ENCODE results near the gene OLFML2A. TPM values are rescaled to one million over a fixed set of nuclear protein-coding genes. Genes with fewer than 3 reads are reported as not detected.

The OLFML2A gene
- total and polyA plus RNA-seq, 3 experiments from 2014 or later: not detected

GRCh38 chr9:124768750-124769548 lies 8.0 kb upstream of the OLFML2A start:
- Mint-ChIP-seq H3K9me3 (peaks cover 0 to 4% (median 0%) of the 10 kb centered on the region in 5 donors), H3K27ac (peak overlapping the region in 1 of 8 donors; percentile 63), H3K4me1 (peaks cover 24 to 36% (median 33%) of the 10 kb centered on the region in 3 donors), H3K27me3 (peaks cover 43 to 78% of the 10 kb centered on the region in 2 donors), H3K4me3 (peak overlapping the region; percentile 13 to 90 (median 84)), H3K36me3 (peaks cover 0 to 2% (median 0%) of the 10 kb centered on the region in 3 donors)
- Histone ChIP-seq H3K9me3 (ENCODE audit: low read length) (no peaks in the 10 kb centered on the region), H3K36me3 (ENCODE audit: insufficient read depth, low read length) (no peaks in the 10 kb centered on the region), H3K4me1 (ENCODE audit: insufficient read depth, low read length) (peaks cover 24% of the 10 kb centered on the region), H3K4me3 (ENCODE audit: low read length) (no peak overlapping the region), H3K27ac (ENCODE audit: low read depth, low read length) (no peak overlapping the region), H3K27me3 (ENCODE audit: insufficient read depth, low read length, poor library complexity, severe bottlenecking) (peaks cover 52% of the 10 kb centered on the region)
- POLR2A ChIA-PET: interaction anchor here (0.6 kb wide), 1 partner anchor 214 kb away, joined by 3 read pairs; no protein-coding TSS in a partner anchor
- CTCF ChIA-PET: interaction anchor here (1.1 to 1.9 kb wide), 5 partner anchors 8 to 1628 kb away, joined by 3 to 8 read pairs (median 3); partner anchors contain the start of genes OLFML2A and WDR38
- no peak for DNase-seq

- H3K27me3 Mint-ChIP-seq: peaks cover 47 to 80% of the 10 kb centered on the region in 2 donors
- peak overlapping the region in 6 of 8 donors; percentile 17 to 74 (median 60) for H3K27ac Mint-ChIP-seq
- no peaks in the 10 kb centered on the region for H3K9me3 ChIP-seq (ENCODE audit: low read length)
- peaks cover 0 to 2% (median 0%) of the 10 kb centered on the region in 3 donors for H3K36me3 Mint-ChIP-seq
- POLR2A ChIA-PET: interaction anchor here (0.6 to 2.8 kb wide), 2 partner anchors 91 to 215 kb away, joined by 3 to 17 read pairs; partner anchors contain the start of genes ARPC5L and RPL35
- peaks cover 28 to 43% (median 33%) of the 10 kb centered on the region in 3 donors for H3K4me1 Mint-ChIP-seq
- H3K27me3 ChIP-seq (ENCODE audit: insufficient read depth, low read length, poor library complexity, severe bottlenecking): peaks cover 56% of the 10 kb centered on the region
- CTCF ChIA-PET: interaction anchor here (1.1 to 5.3 kb wide), 6 partner anchors 7 to 1627 kb away, joined by 3 to 15 read pairs (median 4); partner anchors contain the start of genes ARPC5L, OLFML2A, RPL35 and WDR38
- H3K4me1 ChIP-seq (ENCODE audit: insufficient read depth, low read length): peaks cover 24% of the 10 kb centered on the region
- H3K9me3 Mint-ChIP-seq: peaks cover 0 to 4% (median 0%) of the 10 kb centered on the region in 5 donors
- peak overlapping the region; percentile 29 for H3K4me3 ChIP-seq (ENCODE audit: low read length)
- DNase-seq: peak in 1 of 5 donors; percentile 15
- peak overlapping the region; percentile 27 for H3K27ac ChIP-seq (ENCODE audit: low read depth, low read length)
- H3K4me3 Mint-ChIP-seq: peak overlapping the region; percentile 80 to 90 (median 87)
- no peaks in the 10 kb centered on the region for H3K36me3 ChIP-seq (ENCODE audit: insufficient read depth, low read length)
Measured at GRCh38 chr9:124769549-124770358, 7.2 kb upstream of the OLFML2A start.

- Histone ChIP-seq H3K27me3 (ENCODE audit: insufficient read depth, low read length, poor library complexity, severe bottlenecking) (peaks cover 56% of the 10 kb centered on the region), H3K9me3 (ENCODE audit: low read length) (no peaks in the 10 kb centered on the region), H3K4me3 (ENCODE audit: low read length) (peak overlapping the region; percentile 83), H3K4me1 (ENCODE audit: insufficient read depth, low read length) (peaks cover 24% of the 10 kb centered on the region), H3K27ac (ENCODE audit: low read depth, low read length) (peak overlapping the region; percentile 58), H3K36me3 (ENCODE audit: insufficient read depth, low read length) (no peaks in the 10 kb centered on the region)
- Mint-ChIP-seq H3K36me3 (peaks cover 0 to 2% (median 0%) of the 10 kb centered on the region in 3 donors), H3K9me3 (peaks cover 0 to 4% (median 0%) of the 10 kb centered on the region in 5 donors), H3K27ac (peak overlapping the region in 7 of 8 donors; percentile 17 to 74 (median 52)), H3K27me3 (peaks cover 45 to 77% of the 10 kb centered on the region in 2 donors), H3K4me3 (peak overlapping the region; percentile 80 to 90 (median 87)), H3K4me1 (peaks cover 28 to 43% (median 33%) of the 10 kb centered on the region in 3 donors)
- peak in 3 of 5 donors; percentile 8 to 58 (median 30) for DNase-seq
- CTCF ChIA-PET: interaction anchor here (0.9 to 8.1 kb wide), 9 partner anchors 8 to 171 kb away, joined by 3 to 121 read pairs (median 6); partner anchors contain the start of genes ARPC5L, GOLGA1, RPL35 and WDR38
- POLR2A ChIA-PET: interaction anchor here (1.4 to 2.8 kb wide), 2 partner anchors 91 to 171 kb away, joined by 3 to 17 read pairs; partner anchors contain the start of genes ARPC5L and RPL35
Measured at GRCh38 chr9:124770359-124771020, 6.4 kb upstream of the OLFML2A start.

DNA sequence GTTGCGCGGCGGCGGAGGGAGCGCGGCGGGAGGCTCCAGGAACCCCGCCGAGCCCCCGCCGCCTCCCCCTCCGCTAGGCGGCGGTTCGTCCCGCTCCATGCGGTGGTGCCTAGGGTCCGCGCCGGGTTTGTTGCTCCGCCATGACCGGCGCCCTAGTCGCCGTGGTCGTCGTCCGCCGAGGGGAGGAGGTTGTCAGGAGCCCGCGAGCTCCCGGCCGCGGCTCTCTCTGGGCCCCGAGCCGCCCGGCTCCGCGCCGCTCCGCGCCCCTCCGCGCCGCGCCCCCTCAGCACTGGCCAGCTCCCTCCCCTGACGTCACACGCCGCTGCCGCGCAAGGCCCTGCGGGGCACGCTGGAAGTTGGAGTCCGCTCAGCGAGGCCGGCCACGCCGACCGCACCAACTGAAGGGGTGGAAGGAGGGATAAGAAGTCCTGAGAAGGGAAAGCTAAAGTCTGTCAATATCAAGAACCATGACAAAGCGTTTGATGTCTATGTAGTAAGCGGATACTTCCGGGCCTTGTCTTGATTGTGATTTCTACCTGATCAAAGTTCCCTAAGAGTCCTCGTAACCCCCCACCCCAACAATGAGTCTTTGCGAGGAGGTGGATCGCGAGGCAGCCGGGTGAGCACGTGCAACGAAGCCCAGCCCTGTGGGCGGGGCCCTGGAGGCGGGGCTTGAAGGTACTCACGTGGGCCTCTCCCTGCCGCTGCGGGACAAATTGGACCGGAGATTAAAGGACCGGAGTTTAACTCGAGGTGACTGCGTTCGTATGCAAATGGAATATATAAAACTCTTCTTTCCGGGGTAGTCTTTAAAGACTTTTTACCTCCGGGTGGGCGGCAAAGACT lies 5.7 kb upstream of the OLFML2A start, which contains the start of gene NR6A1:
Gene NR6A1 (minus strand): TSS at position 291 of the 846 bp plus-strand sequence.
- peak within 1 kb of the TSS; percentile 83 for H3K4me3 ChIP-seq (ENCODE audit: low read length)

DNA sequence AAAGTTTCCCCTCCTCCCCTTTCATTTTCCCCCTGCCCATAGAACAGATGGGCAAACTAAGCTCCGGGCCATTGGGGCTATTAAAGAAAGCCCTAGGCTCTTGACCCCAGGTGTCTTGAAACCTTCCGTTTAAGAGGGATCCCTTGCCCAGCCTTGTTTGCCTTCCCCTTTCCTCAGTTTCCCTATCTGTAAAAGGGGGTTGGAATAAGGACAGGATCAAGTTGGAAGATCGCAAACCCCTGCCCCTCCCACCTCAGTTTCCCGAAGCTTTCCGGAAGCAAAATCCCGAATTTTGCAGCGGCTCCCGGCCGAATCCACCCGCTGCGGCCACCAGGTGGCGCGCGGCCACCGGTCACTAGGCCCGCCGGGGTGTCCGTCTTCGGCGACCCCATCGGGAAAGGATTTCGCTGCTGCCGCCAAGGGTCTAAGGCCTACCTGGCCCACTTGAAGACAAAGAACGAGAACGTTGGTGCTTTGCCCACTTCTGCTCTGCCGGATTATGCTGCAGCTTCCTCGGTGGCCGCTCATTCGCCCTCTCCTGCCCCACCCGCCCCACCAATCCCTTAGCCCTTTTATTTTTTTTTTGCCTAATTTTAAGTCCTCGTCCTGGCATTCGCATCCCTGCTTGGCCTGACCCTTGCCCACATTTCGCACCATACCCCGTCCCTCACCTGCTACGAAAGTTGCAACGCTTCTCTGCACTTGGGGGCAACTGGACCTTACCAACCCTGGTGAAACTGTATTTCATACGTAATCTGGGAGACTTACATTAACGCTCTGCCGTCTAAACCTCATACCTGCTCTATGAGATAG lies 4.9 kb upstream of the OLFML2A start:
- POLR2A ChIA-PET: interaction anchor here (0.6 to 2.8 kb wide), 3 partner anchors 89 to 170 kb away, joined by 3 to 17 read pairs (median 3); partner anchors contain the start of genes ARPC5L and RPL35
- peaks cover 0 to 4% (median 0%) of the 10 kb centered on the region in 5 donors for H3K9me3 Mint-ChIP-seq
- Histone ChIP-seq H3K27ac (ENCODE audit: low read depth, low read length) (peak overlapping the region; percentile 58), H3K36me3 (ENCODE audit: insufficient read depth, low read length) (no peaks in the 10 kb centered on the region), H3K4me3 (ENCODE audit: low read length) (peak overlapping the region; percentile 83), H3K9me3 (ENCODE audit: low read length) (no peaks in the 10 kb centered on the region), H3K4me1 (ENCODE audit: insufficient read depth, low read length) (peaks cover 31% of the 10 kb centered on the region), H3K27me3 (ENCODE audit: insufficient read depth, low read length, poor library complexity, severe bottlenecking) (peaks cover 59% of the 10 kb centered on the region)
- peaks cover 34 to 55% (median 45%) of the 10 kb centered on the region in 3 donors for H3K4me1 Mint-ChIP-seq
- CTCF ChIA-PET: interaction anchor here (1.0 to 8.1 kb wide), 16 partner anchors 9 to 609 kb away, joined by 3 to 121 read pairs (median 3); partner anchors contain the start of genes ARPC5L, GOLGA1, RPL35 and WDR38
- peak overlapping the region; percentile 83 to 96 (median 89) for H3K4me3 Mint-ChIP-seq
- DNase-seq: peak in 4 of 5 donors; percentile 26 to 61 (median 26)
- H3K27me3 Mint-ChIP-seq: peaks cover 52 to 74% of the 10 kb centered on the region in 2 donors
- peaks cover 0 to 2% (median 0%) of the 10 kb centered on the region in 3 donors for H3K36me3 Mint-ChIP-seq
- peak overlapping the region in 7 of 8 donors; percentile 56 to 96 (median 70) for H3K27ac Mint-ChIP-seq

More for the DNA sequence above, 5.7 kb upstream of the OLFML2A start, which contains the start of gene NR6A1:
- H3K36me3 Mint-ChIP-seq: peaks cover 0 to 2% (median 0%) of the 10 kb centered on the region in 3 donors
- H3K27ac Mint-ChIP-seq: peak within 1 kb of the TSS; percentile 63 to 96 (median 88)
- ChIA-PET POLR2A (interaction anchor here (0.6 to 2.8 kb wide), 3 partner anchors 90 to 170 kb away, joined by 3 to 17 read pairs (median 3); partner anchors contain the start of genes ARPC5L and RPL35), CTCF (interaction anchor here (0.9 to 8.1 kb wide), 14 partner anchors 8 to 610 kb away, joined by 3 to 121 read pairs (median 3); partner anchors contain the start of genes ARPC5L, GOLGA1, RPL35 and WDR38)
- Histone ChIP-seq H3K27ac (ENCODE audit: low read depth, low read length) (peak within 1 kb of the TSS; percentile 58), H3K4me1 (ENCODE audit: insufficient read depth, low read length) (peaks cover 25% of the 10 kb centered on the region), H3K27me3 (ENCODE audit: insufficient read depth, low read length, poor library complexity, severe bottlenecking) (peaks cover 58% of the 10 kb centered on the region), H3K36me3 (ENCODE audit: insufficient read depth, low read length) (no peaks in the 10 kb centered on the region), H3K9me3 (ENCODE audit: low read length) (no peaks in the 10 kb centered on the region)
- peaks cover 52 to 77% of the 10 kb centered on the region in 2 donors for H3K27me3 Mint-ChIP-seq
- H3K4me1 Mint-ChIP-seq: peaks cover 31 to 50% (median 40%) of the 10 kb centered on the region in 3 donors
- H3K4me3 Mint-ChIP-seq: peak within 1 kb of the TSS; percentile 88 to 96 (median 90)
- DNase-seq: peak; percentile 91 to 96 (median 93)
- H3K9me3 Mint-ChIP-seq: peaks cover 0 to 4% (median 0%) of the 10 kb centered on the region in 5 donors

All from CD8-positive, alpha-beta memory T cell (primary cell).